IMR-90 (cell line): ENCODE data around the gene AANAT.

Source experiments
- BHLHE40 ChIP-seq: fragments of 150-350 bp; IDR thresholded peaks from 2 replicates; pipeline ENCODE4 v1.6.1; 2016; ENCODE audit warnings: mild to moderate bottlenecking, low read depth, low read length
- CTCF ChIP-seq: conservative IDR thresholded peaks from 2 replicates; pipeline ENCODE4 v1.5.1; 2012; ENCODE audit warnings: mild to moderate bottlenecking, low read depth, low read length, improper control_type of control experiment
- MAZ ChIP-seq: IDR thresholded peaks from 2 replicates; pipeline ENCODE4 v1.6.1; 2012; ENCODE audit warnings: low read depth, mild to moderate bottlenecking, low read length, improper control_type of control experiment, moderate library complexity, borderline replicate concordance
- POLR2A ChIP-seq: IDR thresholded peaks from 2 replicates; pipeline ENCODE4 v1.6.1; 2012; ENCODE audit warnings: mild to moderate bottlenecking, low read depth, low read length
- RCOR1 ChIP-seq: IDR thresholded peaks from 2 replicates; pipeline ENCODE4 v1.6.1; 2012; ENCODE audit warnings: mild to moderate bottlenecking, low read length, improper control_type of control experiment; ENCODE audit not compliant: insufficient replicate concordance
- SMC3 ChIP-seq: fragments of 150-350 bp; IDR thresholded peaks from 2 replicates; pipeline ENCODE4 v1.6.1; 2016; ENCODE audit warnings: low read depth, mild to moderate bottlenecking, antibody characterized with exemption, low read length, moderate library complexity

DNA sequence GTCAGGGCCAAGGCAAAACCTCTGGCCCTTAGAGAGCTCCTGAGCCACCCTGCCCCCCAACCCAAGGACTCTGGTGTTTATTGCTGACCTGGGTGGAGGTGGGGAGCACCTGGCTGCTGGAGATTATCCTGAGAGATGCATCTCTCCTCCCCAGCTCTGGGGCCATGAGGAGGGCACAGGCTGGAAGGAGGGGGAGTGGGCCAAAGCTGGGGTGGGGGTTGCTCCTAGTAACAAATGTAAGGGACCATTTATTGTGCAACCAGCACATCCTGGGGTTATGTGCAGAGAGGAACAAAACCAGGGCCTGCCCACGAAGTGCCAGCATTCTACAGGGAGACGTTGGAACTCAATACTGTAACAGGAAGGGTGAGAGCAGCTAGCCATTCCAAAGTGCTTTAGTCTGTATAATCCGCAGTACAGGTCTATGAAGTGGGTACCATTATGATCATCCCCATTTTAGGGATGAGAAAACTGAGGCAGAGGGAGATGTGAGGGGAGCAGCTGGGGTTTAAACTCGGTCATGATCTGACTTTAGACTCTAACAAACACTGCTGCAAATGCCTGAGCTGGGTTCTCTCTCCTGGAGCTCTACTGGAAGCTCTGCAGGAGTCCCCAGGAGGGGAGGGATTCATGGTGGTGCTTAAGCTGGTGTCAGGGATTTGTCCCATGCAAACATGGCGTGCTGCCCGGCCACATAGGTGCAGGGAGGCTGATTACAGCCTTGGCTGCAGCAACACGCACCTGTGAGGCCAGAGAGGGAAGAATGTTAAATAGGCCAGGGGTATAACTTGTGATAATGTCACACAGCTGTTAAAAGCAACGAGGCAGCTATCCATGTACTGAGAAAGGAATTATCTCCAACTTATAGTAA lies 35.2 kb downstream of the AANAT start:
- no peak for TF ChIP-seq CTCF
- TF ChIP-seq MAZ = no peak
- no peak for TF ChIP-seq SMC3
- TF ChIP-seq POLR2A = no peak
- TF ChIP-seq RCOR1 = no peak
- TF ChIP-seq BHLHE40 = no peak
